WTC11 (cell line): Measurements from ENCODE around the gene STUB1. TPM values are rescaled to one million over a fixed set of nuclear protein-coding genes. Genes with fewer than 3 reads are reported as not detected.
A peak's percentile ranks its signal among the peaks of the same experiment; 100 is the strongest.

ENCODE experiments used
- ATAC-seq: fragments of 200-7000 bp; cut with Tn5 transposase; 2 replicates; pipeline ENCODE4 v1.10.0; 2021; ENCODE audit warnings: mild to moderate bottlenecking, moderate library complexity
- CTCF ChIA-PET: fragments of 300-600 bp; sonication (Branson Sonifier 250); formaldehyde crosslinking; loops from one replicate; lab custom pipeline; 2021; ENCODE audit warnings: antibody characterized with exemption; lab: Charles Lee
- POLR2A ChIA-PET: fragments of 350-600 bp; sonication (Branson Sonifier 250); formaldehyde crosslinking; loops from one replicate; lab custom pipeline; 2021; ENCODE audit warnings: antibody characterized with exemption; lab: Charles Lee
- DNase-seq: peaks from one replicate; pipeline ENCODE4 v3.0.0; 2021; ENCODE audit warnings: low spot score
- H3K27ac Mint-ChIP-seq: 2 replicates; pipeline ENCODE4 v1.8.0; 2021; ENCODE audit warnings: mixed read lengths
- H3K27me3 Mint-ChIP-seq: 2 replicates; pipeline ENCODE4 v1.8.0; 2021; ENCODE audit warnings: low read depth, mild to moderate bottlenecking, moderate library complexity, mixed read lengths
- H3K36me3 Mint-ChIP-seq: 2 replicates; pipeline ENCODE4 v1.8.0; 2021; ENCODE audit warnings: mixed read lengths
- H3K4me1 Mint-ChIP-seq: 2 replicates; pipeline ENCODE4 v1.8.0; 2022; ENCODE audit warnings: mixed read lengths
- H3K4me3 Mint-ChIP-seq: 2 replicates; pipeline ENCODE4 v1.8.0; 2021; ENCODE audit warnings: mild to moderate bottlenecking, moderate library complexity, mixed read lengths
- H3K9me3 Mint-ChIP-seq: 2 replicates; pipeline ENCODE4 v1.8.0; 2021; ENCODE audit warnings: mixed read lengths
- ARID4B ChIP-seq: sonication (generic); formaldehyde crosslinking; IDR thresholded peaks from 2 replicates; pipeline ENCODE4 v1.8.0; 2023; ENCODE audit warnings: missing genetic modification reagents, mild to moderate bottlenecking, borderline replicate concordance
- ATF1 ChIP-seq: sonication (generic); formaldehyde crosslinking; IDR thresholded peaks from 2 replicates; pipeline ENCODE4 v1.8.1; 2023; ENCODE audit warnings: mild to moderate bottlenecking, moderate library complexity, missing genetic modification reagents
- CREM ChIP-seq: sonication (generic); formaldehyde crosslinking; IDR thresholded peaks from 2 replicates; pipeline ENCODE4 v1.8.1; 2022; ENCODE audit warnings: mild to moderate bottlenecking, missing genetic modification reagents, moderate library complexity
- ERG ChIP-seq: fragments of 250-450 bp; sonication (Bioruptor Pico); IDR thresholded peaks from 2 replicates; pipeline ENCODE4 v1.8.0; 2021; ENCODE audit warnings: mild to moderate bottlenecking
- ETV6 ChIP-seq: sonication (generic); formaldehyde crosslinking; IDR thresholded peaks from 2 replicates; pipeline ENCODE4 v1.8.1; 2022; ENCODE audit warnings: mild to moderate bottlenecking, missing genetic modification reagents
- FOXK1 ChIP-seq: sonication (generic); formaldehyde crosslinking; IDR thresholded peaks from 2 replicates; pipeline ENCODE4 v1.8.0; 2022; ENCODE audit warnings: mild to moderate bottlenecking, moderate library complexity, missing genetic modification reagents
- FOXP4 ChIP-seq: sonication (generic); formaldehyde crosslinking; IDR thresholded peaks from 2 replicates; pipeline ENCODE4 v1.8.0; 2022; ENCODE audit warnings: mild to moderate bottlenecking, missing genetic modification reagents
- GABPB1 ChIP-seq: sonication (generic); formaldehyde crosslinking; IDR thresholded peaks from 2 replicates; pipeline ENCODE4 v1.8.1; 2023; ENCODE audit warnings: mild to moderate bottlenecking, missing genetic modification reagents
- HMGA2 ChIP-seq: fragments of 250-450 bp; sonication (Bioruptor Pico); IDR thresholded peaks from 2 replicates; pipeline ENCODE4 v1.4.0; 2021; ENCODE audit warnings: mild to moderate bottlenecking, moderate library complexity
- HMGXB4 ChIP-seq: sonication (generic); formaldehyde crosslinking; IDR thresholded peaks from 2 replicates; pipeline ENCODE4 v1.8.1; 2023; ENCODE audit warnings: mild to moderate bottlenecking, moderate library complexity, missing genetic modification reagents
- JUN ChIP-seq: sonication (generic); formaldehyde crosslinking; IDR thresholded peaks from 2 replicates; pipeline ENCODE4 v1.8.0; 2023; ENCODE audit warnings: mild to moderate bottlenecking, missing genetic modification reagents
- NR2C2 ChIP-seq: sonication (generic); formaldehyde crosslinking; IDR thresholded peaks from 2 replicates; pipeline ENCODE4 v1.8.0; 2022; ENCODE audit warnings: mild to moderate bottlenecking, missing genetic modification reagents
- RORB ChIP-seq: fragments of 250-450 bp; sonication (Bioruptor Pico); IDR thresholded peaks from 2 replicates; pipeline ENCODE4 v1.9.0; 2021; ENCODE audit warnings: mild to moderate bottlenecking
- SP1 ChIP-seq: sonication (generic); formaldehyde crosslinking; conservative IDR thresholded peaks from 2 replicates; pipeline ENCODE4 v1.8.1; 2022; ENCODE audit warnings: missing genetic modification reagents
- TP53 ChIP-seq: sonication (generic); formaldehyde crosslinking; IDR thresholded peaks from 2 replicates; pipeline ENCODE4 v1.8.1; 2023; ENCODE audit warnings: mild to moderate bottlenecking, missing genetic modification reagents
- USF1 ChIP-seq: sonication (generic); formaldehyde crosslinking; IDR thresholded peaks from 2 replicates; pipeline ENCODE4 v1.8.0; 2022; ENCODE audit warnings: mild to moderate bottlenecking, missing genetic modification reagents
- USF2 ChIP-seq: sonication (generic); formaldehyde crosslinking; IDR thresholded peaks from 2 replicates; pipeline ENCODE4 v1.8.1; 2023; ENCODE audit warnings: mild to moderate bottlenecking, missing genetic modification reagents, moderate library complexity
- ZNF219 ChIP-seq: sonication (generic); formaldehyde crosslinking; IDR thresholded peaks from 2 replicates; pipeline ENCODE4 v1.8.0; 2023; ENCODE audit warnings: missing genetic modification reagents, mild to moderate bottlenecking, borderline replicate concordance
- ZNF232 ChIP-seq: sonication (generic); formaldehyde crosslinking; IDR thresholded peaks from 2 replicates; pipeline ENCODE4 v1.8.0; 2022; ENCODE audit warnings: mild to moderate bottlenecking, missing genetic modification reagents
- ZNF317 ChIP-seq: sonication (generic); formaldehyde crosslinking; IDR thresholded peaks from 2 replicates; pipeline ENCODE4 v1.8.1; 2023; ENCODE audit warnings: low read depth, mild to moderate bottlenecking, moderate library complexity, missing genetic modification reagents, borderline replicate concordance
- ZNF396 ChIP-seq: fragments of 250-450 bp; sonication (Bioruptor Pico); IDR thresholded peaks from 2 replicates; pipeline ENCODE4 v1.8.0; 2021; ENCODE audit warnings: mild to moderate bottlenecking, moderate library complexity, borderline replicate concordance
- total RNA-seq: library from RNA; stranded (reverse); gene quantifications from 3 replicates; pipeline ENCODE4 v1.2.3, GENCODE V29; 2021

STUB1 gene
- total RNA-seq, 1 experiment from 2014 or later, result 88.2 TPM

GRCh38 chr16:636206-637080 is 43.8 kb upstream of the STUB1 start, which contains the start of gene METTL26:
METTL26 (minus strand) TSS chr16:636305; CDS start chr16:636290, 15 bp downstream.
- H3K9me3 Mint-ChIP-seq, result no peaks in the 10 kb centered on the region
- CTCF ChIA-PET, result interaction anchor here (0.5 to 4.0 kb wide), 12 partner anchors 11 to 421 kb away, joined by 3 to 37 read pairs (median 6); partner anchors contain the start of genes CAPN15, RHBDL1 and WDR90
- POLR2A ChIA-PET, result interaction anchor here (0.5 to 1.5 kb wide), 4 partner anchors 12 to 345 kb away, joined by 3 to 7 read pairs (median 3); partner anchors contain the start of genes SOX8 and WDR90
- H3K36me3 Mint-ChIP-seq, result no peaks in the 10 kb centered on the region
- peak within 1 kb of the TSS; percentile 97 for H3K4me3 Mint-ChIP-seq
- H3K27ac Mint-ChIP-seq, result peak within 1 kb of the TSS; percentile 99
- peak; percentile 73 for ATAC-seq
- peak; percentile 94 for DNase-seq
- H3K4me1 Mint-ChIP-seq, result peaks cover 19% of the 10 kb centered on the region
- H3K27me3 Mint-ChIP-seq, result peaks cover 4% of the 10 kb centered on the region; the same call in 1 of the 2 replicates
- peak; percentile 49 for TF ChIP-seq FOXP4
- 0 out of 2 replicates have a peak, but pooled peaks have one; percentile 57 for TF ChIP-seq ATF1
- peak; percentile 58; the same call in 1 of the 2 replicates for TF ChIP-seq SP1 (CRISPR knock-in tag)
- no peak; the same call in 1 of the 2 replicates for TF ChIP-seq TP53 (CRISPR knock-in tag)
- 0 out of 2 replicates have a peak, but pooled peaks have one; percentile 63 for TF ChIP-seq JUN (CRISPR knock-in tag)
- no peak for TF ChIP-seq ZNF232 (CRISPR knock-in tag)
- TF ChIP-seq ARID4B (CRISPR knock-in tag), result peak; percentile 83; the same call in 1 of the 2 replicates
- peak; percentile 58; the same call in 1 of the 2 replicates for TF ChIP-seq HMGA2 (CRISPR knock-in tag)
- peak; percentile 62; the same call in 1 of the 2 replicates for TF ChIP-seq GABPB1 (CRISPR knock-in tag)
- TF ChIP-seq HMGXB4 (CRISPR knock-in tag), result peak; percentile 63
- peak; percentile 54; the same call in 1 of the 2 replicates for TF ChIP-seq NR2C2 (CRISPR knock-in tag)
- no peak for TF ChIP-seq ZNF396 (CRISPR knock-in tag)
- peak; percentile 87; the same call in 1 of the 2 replicates for TF ChIP-seq ZNF219 (CRISPR knock-in tag)
- peak; percentile 75 for TF ChIP-seq ETV6 (CRISPR knock-in tag)
- TF ChIP-seq ZNF317 (CRISPR knock-in tag), result peak; percentile 34; the same call in 1 of the 2 replicates
- peak; percentile 93 for TF ChIP-seq FOXK1 (CRISPR knock-in tag)
- TF ChIP-seq RORB (CRISPR knock-in tag), result no peak
- peak; percentile 48; the same call in 1 of the 2 replicates for TF ChIP-seq CREM
- 0 out of 2 replicates have a peak, but pooled peaks have one; percentile 50 for TF ChIP-seq USF1 (CRISPR knock-in tag)
- TF ChIP-seq USF2 (CRISPR knock-in tag), result peak; percentile 35; the same call in 1 of the 2 replicates
- no peak for TF ChIP-seq ERG (CRISPR knock-in tag)
